Hepatocyte (in vitro differentiated cells): ENCODE measurements around the gene MRPL48. TPM values are rescaled to one million over a fixed set of nuclear protein-coding genes. Genes with fewer than 3 reads are reported as not detected.

Source experiments
- DNase-seq: peaks from one replicate; pipeline ENCODE4 v3.0.0-alpha.2; 2016; ENCODE audit warnings: low spot score
- H2AFZ ChIP-seq: fragments of 200-600 bp; sonication (generic); 2 replicates; pipeline ENCODE4 v1.6.0; 2016; ENCODE audit warnings: antibody characterized with exemption, mild to moderate bottlenecking
- H3K27ac ChIP-seq: fragments of 200-600 bp; sonication (generic); 2 replicates; pipeline ENCODE4 v1.5.1; 2016; ENCODE audit warnings: mild to moderate bottlenecking
- H3K27me3 ChIP-seq: fragments of 200-600 bp; sonication (generic); 2 replicates; pipeline ENCODE4 v1.6.1; 2016
- H3K36me3 ChIP-seq: fragments of 200-600 bp; sonication (generic); replicated peaks from 2 replicates; pipeline ENCODE4 v1.5.1; 2016; ENCODE audit warnings: low read depth; ENCODE audit not compliant: insufficient read depth
- H3K4me1 ChIP-seq: fragments of 200-600 bp; sonication (generic); 2 replicates; pipeline ENCODE4 v1.5.1; 2016; ENCODE audit warnings: mild to moderate bottlenecking, moderate library complexity; ENCODE audit not compliant: insufficient read depth
- H3K4me2 ChIP-seq: fragments of 200-600 bp; sonication (generic); 2 replicates; pipeline ENCODE4 v1.6.0; 2016
- H3K4me3 ChIP-seq: fragments of 200-600 bp; sonication (generic); 2 replicates; pipeline ENCODE4 v1.5.1; 2016; ENCODE audit warnings: mild to moderate bottlenecking
- H3K79me2 ChIP-seq: fragments of 200-600 bp; sonication (generic); 2 replicates; pipeline ENCODE4 v1.6.0; 2017; ENCODE audit warnings: mild to moderate bottlenecking
- H3K9me2 ChIP-seq: fragments of 200-600 bp; sonication (generic); replicated peaks from 2 replicates; pipeline ENCODE4 v1.6.0; 2017; ENCODE audit warnings: mild to moderate bottlenecking; ENCODE audit not compliant: insufficient read depth
- H3K9me3 ChIP-seq: fragments of 200-600 bp; sonication (generic); 2 replicates; pipeline ENCODE4 v1.5.1; 2016; ENCODE audit warnings: low read depth, mild to moderate bottlenecking
- H4K20me1 ChIP-seq: fragments of 200-600 bp; sonication (generic); 2 replicates; pipeline ENCODE4 v1.6.0; 2016; ENCODE audit warnings: mild to moderate bottlenecking; ENCODE audit not compliant: insufficient read depth, poor library complexity, severe bottlenecking
- CTCF ChIP-seq: fragments of 200-600 bp; sonication (generic); IDR thresholded peaks from 2 replicates; pipeline ENCODE4 v1.5.1; 2016; ENCODE audit warnings: antibody characterized with exemption, mild to moderate bottlenecking; ENCODE audit not compliant: poor library complexity
- EZH2 ChIP-seq: fragments of 200-600 bp; sonication (generic); IDR thresholded peaks from 2 replicates; pipeline ENCODE4 v1.6.1; 2016; ENCODE audit warnings: antibody characterized with exemption, mild to moderate bottlenecking, borderline replicate concordance
- EZH2phosphoT487 ChIP-seq: fragments of 200-600 bp; sonication (generic); IDR thresholded peaks from one replicate; pipeline ENCODE4 v1.6.1; 2018; ENCODE audit warnings: antibody characterized with exemption, mild to moderate bottlenecking, low read depth, moderate library complexity; ENCODE audit not compliant: unreplicated experiment, severe bottlenecking
- WGBS: methylation state at CpG from one replicate; pipeline ENCODE4 v1.1.6; 2016; ENCODE audit warnings: low lambda C conversion rate; ENCODE audit errors: missing lambda C conversion rate; 5-methylcytosine and 5-hydroxymethylcytosine counted together
- polyA plus RNA-seq: library from polyadenylated mRNA; unstranded; fragments of >200 nt; fragmentation: Nextera tagmentation; extraction: Ambion mirVana; gene quantifications from 2 replicates; pipeline ENCODE4 v1.2.1, GENCODE V29; 2016
- total RNA-seq: library from RNA; depleted of rRNA; stranded (reverse); fragments of >200 nt; gene quantifications from 2 replicates; pipeline ENCODE4 v1.2.3, GENCODE V29; 2014

Gene MRPL48
- total and polyA plus RNA-seq, 2 experiments from 2014 or later, result 25.9 to 59.1 TPM

GRCh38 chr11:73912026-73912425 is 124.4 kb downstream of the MRPL48 start:
- no peaks in the 10 kb centered on the region for H4K20me1 ChIP-seq
- H3K79me2 ChIP-seq, result no peaks in the 10 kb centered on the region
- TF ChIP-seq CTCF (no peak), EZH2 (no peak), EZH2phosphoT487 (no peak)
- no peak for DNase-seq
- H3K4me2 ChIP-seq, result no peak overlapping the region
- H3K9me3 ChIP-seq, result no peaks in the 10 kb centered on the region
- peak overlapping the region; percentile 24 for H3K27ac ChIP-seq
- no peaks in the 10 kb centered on the region for H3K36me3 ChIP-seq
- 95% methylated on average over 2 of the region's 2 CpGs for WGBS
- H3K9me2 ChIP-seq, result no peaks in the 10 kb centered on the region
- no peaks in the 10 kb centered on the region for H3K4me1 ChIP-seq
- H3K4me3 ChIP-seq, result no peak overlapping the region
- H2AFZ ChIP-seq, result no peak overlapping the region
- no peaks in the 10 kb centered on the region for H3K27me3 ChIP-seq

GRCh38 chr11:73913472-73913871 is 125.8 kb downstream of the MRPL48 start:
- DNase-seq, result no peak
- no peaks in the 10 kb centered on the region for H3K9me2 ChIP-seq
- H2AFZ ChIP-seq, result no peak overlapping the region
- no peaks in the 10 kb centered on the region for H3K27me3 ChIP-seq
- H3K4me2 ChIP-seq, result no peak overlapping the region
- H3K4me1 ChIP-seq, result no peaks in the 10 kb centered on the region
- H3K4me3 ChIP-seq, result no peak overlapping the region
- no peaks in the 10 kb centered on the region for H3K9me3 ChIP-seq
- no peaks in the 10 kb centered on the region for H3K79me2 ChIP-seq
- H4K20me1 ChIP-seq, result no peaks in the 10 kb centered on the region
- H3K36me3 ChIP-seq, result no peaks in the 10 kb centered on the region
- TF ChIP-seq CTCF, result no peak
- no peak for TF ChIP-seq EZH2phosphoT487
- no peak for TF ChIP-seq EZH2
- H3K27ac ChIP-seq, result no peak overlapping the region

- Histone ChIP-seq H3K4me2 (no peak overlapping the region), H3K27ac (no peak overlapping the region), H3K9me2 (no peaks in the 10 kb centered on the region), H3K79me2 (no peaks in the 10 kb centered on the region), H3K4me3 (no peak overlapping the region), H4K20me1 (no peaks in the 10 kb centered on the region), H3K36me3 (no peaks in the 10 kb centered on the region), H3K9me3 (no peaks in the 10 kb centered on the region), H2AFZ (no peak overlapping the region), H3K27me3 (no peaks in the 10 kb centered on the region), H3K4me1 (no peaks in the 10 kb centered on the region)
- TF ChIP-seq EZH2, result no peak
- TF ChIP-seq EZH2phosphoT487, result no peak
- TF ChIP-seq CTCF, result no peak
- WGBS, result 80% methylated on average over 4 of the region's 4 CpGs
- DNase-seq, result no peak
Observed at GRCh38 chr11:73914284-73914683, 126.6 kb downstream of the MRPL48 start.

Other genes with a start within 250 kb of the MRPL48 start
- 21.1 and 24.5 TPM in 2 replicates for gene FAM168A, start 189.8 kb upstream of the MRPL48 start, total RNA-seq
- 5.7 and 6.3 TPM in 2 replicates for gene FAM168A, start 189.8 kb upstream of the MRPL48 start, polyA plus RNA-seq
- 8.9 and 12.2 TPM in 2 replicates for gene PLEKHB1, start 141.3 kb upstream of the MRPL48 start, total RNA-seq
- gene PLEKHB1, start 141.3 kb upstream of the MRPL48 start, polyA plus RNA-seq, result 14.3 and 14.8 TPM in 2 replicates
- 99.5 and 103 TPM in 2 replicates for gene RAB6A, start 26.8 kb upstream of the MRPL48 start, total RNA-seq
- gene RAB6A, start 26.8 kb upstream of the MRPL48 start, polyA plus RNA-seq, result 83.8 and 85.8 TPM in 2 replicates
- 89.3 and 99.4 TPM in 2 replicates for gene COA4, start 89.0 kb downstream of the MRPL48 start, total RNA-seq
- gene COA4, start 89.0 kb downstream of the MRPL48 start, polyA plus RNA-seq, result 103 and 125 TPM in 2 replicates
- gene PAAF1, start 89.1 kb downstream of the MRPL48 start, total RNA-seq, result 10.5 and 16.0 TPM in 2 replicates
- gene PAAF1, start 89.1 kb downstream of the MRPL48 start, polyA plus RNA-seq, result 31.0 TPM in 2 replicates
- gene DNAJB13, start 163.2 kb downstream of the MRPL48 start, total RNA-seq, result 0.70 TPM in 1 of 2 replicates, not detected in the other
- gene DNAJB13, start 163.2 kb downstream of the MRPL48 start, polyA plus RNA-seq, result 0.18 TPM in 1 of 2 replicates, not detected in the other
- gene UCP2, start 195.0 kb downstream of the MRPL48 start, total RNA-seq, result 8.0 and 9.3 TPM in 2 replicates
- 34.9 and 60.7 TPM in 2 replicates for gene UCP2, start 195.0 kb downstream of the MRPL48 start, polyA plus RNA-seq
- 0.36 and 0.80 TPM in 2 replicates for gene UCP3, start 221.2 kb downstream of the MRPL48 start, total RNA-seq
- not detected in 2 replicates for gene UCP3, start 221.2 kb downstream of the MRPL48 start, polyA plus RNA-seq